ENCODE data around the gene ODF2L. TPM values are rescaled to one million over a fixed set of nuclear protein-coding genes. Genes with fewer than 3 reads are reported as not detected.

The ODF2L gene, protein sequence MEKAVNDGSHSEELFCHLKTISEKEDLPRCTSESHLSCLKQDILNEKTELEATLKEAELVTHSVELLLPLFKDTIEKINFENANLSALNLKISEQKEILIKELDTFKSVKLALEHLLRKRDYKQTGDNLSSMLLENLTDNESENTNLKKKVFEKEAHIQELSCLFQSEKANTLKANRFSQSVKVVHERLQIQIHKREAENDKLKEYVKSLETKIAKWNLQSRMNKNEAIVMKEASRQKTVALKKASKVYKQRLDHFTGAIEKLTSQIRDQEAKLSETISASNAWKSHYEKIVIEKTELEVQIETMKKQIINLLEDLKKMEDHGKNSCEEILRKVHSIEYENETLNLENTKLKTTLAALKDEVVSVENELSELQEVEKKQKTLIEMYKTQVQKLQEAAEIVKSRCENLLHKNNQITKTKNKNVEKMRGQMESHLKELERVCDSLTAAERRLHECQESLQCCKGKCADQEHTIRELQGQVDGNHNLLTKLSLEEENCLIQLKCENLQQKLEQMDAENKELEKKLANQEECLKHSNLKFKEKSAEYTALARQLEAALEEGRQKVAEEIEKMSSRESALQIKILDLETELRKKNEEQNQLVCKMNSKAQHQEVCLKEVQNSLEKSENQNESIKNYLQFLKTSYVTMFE
- 45.9 TPM for polyA plus RNA-seq (2013, experiment 1 of 2)
- polyA plus RNA-seq (2013, experiment 2 of 2), result 50.5 TPM

DNA sequence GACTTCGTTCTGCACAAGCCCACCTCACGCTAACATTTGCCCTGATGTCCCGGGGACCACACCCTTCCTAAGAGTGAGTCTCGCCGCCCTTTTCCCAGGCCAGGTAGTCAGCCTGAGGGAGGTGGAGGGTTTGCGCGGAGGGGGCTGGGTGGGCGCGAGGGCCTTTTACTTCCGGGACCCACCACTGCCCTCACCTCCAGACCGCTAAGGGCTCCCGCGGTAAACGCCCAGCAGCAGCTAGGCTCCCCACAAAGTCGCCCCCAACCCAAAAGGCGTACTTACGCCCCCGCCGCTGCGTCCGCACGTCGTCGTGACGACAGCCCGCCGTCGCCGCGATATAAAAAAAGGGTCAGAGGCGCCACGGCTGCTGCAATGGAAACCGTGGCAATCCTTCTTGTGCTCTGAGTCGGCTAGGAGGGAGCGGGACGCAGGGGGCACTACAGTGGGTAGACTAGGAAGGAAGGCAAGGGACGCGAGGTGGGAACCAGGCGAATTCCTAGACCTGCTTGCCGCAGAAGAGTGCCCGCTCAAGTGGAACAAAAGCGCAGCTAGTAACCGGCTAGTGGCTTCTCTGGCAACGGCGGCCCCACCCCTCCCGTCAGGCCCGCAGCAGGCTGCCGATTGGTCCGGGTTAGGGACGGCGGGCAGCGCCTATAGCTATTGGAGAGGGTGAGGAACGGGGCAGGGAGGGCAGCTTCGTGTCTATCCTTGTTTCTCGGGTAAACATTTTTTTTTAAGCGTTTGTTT lies at the start of gene ODF2L:
Gene ODF2L, minus strand, starts transcription at position 573 of the 747 bp plus-strand sequence. CDS start 9,296 bp downstream, outside the sequence.
- Histone ChIP-seq H2BK120ac (ENCODE audit: low read depth, low read length) (peak within 1 kb of the TSS; percentile 27), H3K9ac (ENCODE audit: low read length) (peak within 1 kb of the TSS; percentile 96), H3K4ac (ENCODE audit: low read depth in 1 of 2, low read length in 2 of 2) (peak within 1 kb of the TSS; percentile 57 to 71), H4K91ac (ENCODE audit: low read length) (peak within 1 kb of the TSS; percentile 84), H3K36me3 (ENCODE audit: control insufficient read depth in 1 of 2, insufficient read depth in 2 of 2, low read depth in 1 of 2, low read length in 2 of 2) (no peaks in the 10 kb centered on the region), H2AK5ac (ENCODE audit: low read length, severe bottlenecking) (no peak within 1 kb of the TSS), H3K18ac (ENCODE audit: low read depth in 1 of 2, low read length in 2 of 2) (peak within 1 kb of the TSS; percentile 79 to 92), H3K4me2 (ENCODE audit: low read length, poor library complexity, severe bottlenecking) (peak within 1 kb of the TSS; percentile 82), H3K4me3 (ENCODE audit: insufficient read depth in 1 of 2, low read depth in 1 of 2, low read length in 2 of 2) (peak within 1 kb of the TSS; percentile 82 to 91), H3K79me1 (replicated peaks; ENCODE audit: low read length, poor library complexity, severe bottlenecking) (peaks cover 3% of the 10 kb centered on the region), H3K9me3 (ENCODE audit: control insufficient read depth, low read length) (no peaks in the 10 kb centered on the region), H2AFZ (ENCODE audit: low read depth, low read length) (peak within 1 kb of the TSS; percentile 74), H2BK12ac (ENCODE audit: low read length in 2 of 2) (peak within 1 kb of the TSS in 1 of 2 experiments; percentile 1), H3K27ac (ENCODE audit: low read length, poor library complexity, severe bottlenecking) (peak within 1 kb of the TSS; percentile 48), H4K8ac (ENCODE audit: low read length) (peak within 1 kb of the TSS; percentile 89), H2BK5ac (ENCODE audit: low read depth, low read length, poor library complexity, severe bottlenecking) (peak within 1 kb of the TSS; percentile 32), H3K14ac (ENCODE audit: low read length in 2 of 2) (peak within 1 kb of the TSS in 1 of 2 experiments; percentile 14), H2BK15ac (ENCODE audit: low read depth, poor library complexity, severe bottlenecking) (peak within 1 kb of the TSS; percentile 60), H3K27me3 (ENCODE audit: control insufficient read depth in 1 of 2, insufficient read depth in 1 of 2, low read length in 2 of 2) (peaks cover 0 to 3% of the 10 kb centered on the region in 2 experiments), H3K23ac (ENCODE audit: low read length in 2 of 2) (no peak within 1 kb of the TSS), H3K4me1 (ENCODE audit: control insufficient read depth, insufficient read depth, low read depth, low read length) (no peaks in the 10 kb centered on the region)
- DNase-seq, result peak; percentile 94
- under 1% methylated on average over 48 of the region's 56 CpGs for WGBS

DNA sequence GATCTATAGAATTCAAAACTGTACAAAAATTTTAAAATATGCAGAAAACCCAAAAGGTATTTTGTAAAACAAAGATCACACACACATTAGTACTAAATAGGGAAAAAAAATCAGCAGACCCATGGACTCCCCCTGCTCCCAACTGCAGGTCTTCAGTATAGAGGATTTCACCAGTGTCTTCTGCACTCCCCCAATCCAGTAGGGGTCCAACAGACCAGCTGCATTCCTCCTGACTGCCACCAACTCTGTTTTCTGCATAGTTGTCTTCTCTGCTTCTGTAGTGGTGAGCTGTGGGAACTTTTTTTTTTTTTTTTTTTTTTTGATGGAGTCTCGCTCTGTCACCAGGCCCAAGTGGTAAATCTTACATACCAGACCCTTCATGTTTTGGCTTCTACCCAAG lies 49.8 kb upstream of the ODF2L start:
- no peak for DNase-seq
- no peak overlapping the region for H4K8ac ChIP-seq (ENCODE audit: low read length)
- no peak overlapping the region for H2BK5ac ChIP-seq (ENCODE audit: low read depth, low read length, poor library complexity, severe bottlenecking)
- H3K4me2 ChIP-seq (ENCODE audit: low read length, poor library complexity, severe bottlenecking), result no peak overlapping the region
- H3K36me3 ChIP-seq (ENCODE audit: control insufficient read depth in 1 of 2, insufficient read depth in 2 of 2, low read depth in 1 of 2, low read length in 2 of 2), result peaks cover 0 to 19% of the 10 kb centered on the region in 2 experiments
- H2AK5ac ChIP-seq (ENCODE audit: low read length, severe bottlenecking), result no peak overlapping the region
- no peak overlapping the region for H3K27ac ChIP-seq (ENCODE audit: low read length, poor library complexity, severe bottlenecking)
- WGBS, result 70% methylated on average over 1 of the region's 1 CpG
- no peaks in the 10 kb centered on the region for H3K27me3 ChIP-seq (ENCODE audit: control insufficient read depth in 1 of 2, insufficient read depth in 1 of 2, low read length in 2 of 2)
- H4K91ac ChIP-seq (ENCODE audit: low read length), result no peak overlapping the region
- H3K14ac ChIP-seq (ENCODE audit: low read length in 2 of 2), result no peak overlapping the region
- no peak overlapping the region for H3K23ac ChIP-seq (ENCODE audit: low read length in 2 of 2)
- no peaks in the 10 kb centered on the region for H3K4me1 ChIP-seq (ENCODE audit: control insufficient read depth, insufficient read depth, low read depth, low read length)
- no peak overlapping the region for H3K4me3 ChIP-seq (ENCODE audit: insufficient read depth in 1 of 2, low read depth in 1 of 2, low read length in 2 of 2)
- H3K9ac ChIP-seq (ENCODE audit: low read length), result no peak overlapping the region
- no peak overlapping the region for H3K18ac ChIP-seq (ENCODE audit: low read depth in 1 of 2, low read length in 2 of 2)
- H3K79me1 ChIP-seq (replicated peaks; ENCODE audit: low read length, poor library complexity, severe bottlenecking), result no peaks in the 10 kb centered on the region
- H2BK15ac ChIP-seq (ENCODE audit: low read depth, poor library complexity, severe bottlenecking), result no peak overlapping the region
- no peak overlapping the region for H2BK12ac ChIP-seq (ENCODE audit: low read length in 2 of 2)
- no peak overlapping the region for H3K4ac ChIP-seq (ENCODE audit: low read depth in 1 of 2, low read length in 2 of 2)
- H3K9me3 ChIP-seq (ENCODE audit: control insufficient read depth, low read length), result no peaks in the 10 kb centered on the region
- no peak overlapping the region for H2BK120ac ChIP-seq (ENCODE audit: low read depth, low read length)
- no peak overlapping the region for H2AFZ ChIP-seq (ENCODE audit: low read depth, low read length)

DNA sequence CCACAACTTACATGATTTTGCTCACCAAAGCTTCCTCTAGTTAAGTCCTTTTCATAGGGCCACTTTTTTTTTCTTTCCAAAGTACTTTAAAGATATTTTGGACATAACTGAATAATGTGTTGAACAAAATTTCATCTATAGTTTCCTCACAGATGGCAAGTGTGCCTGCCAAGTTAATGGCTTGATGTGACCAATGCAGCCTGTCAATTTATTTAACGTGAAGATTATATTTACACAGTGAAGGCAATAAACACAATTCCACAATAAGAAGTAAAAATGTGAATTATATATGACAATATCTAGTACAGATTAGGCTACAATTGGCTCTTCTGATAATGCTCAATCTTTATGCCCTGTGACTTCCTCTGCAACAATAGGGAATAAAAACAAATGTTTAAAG lies 45.9 kb upstream of the ODF2L start:
- no peaks in the 10 kb centered on the region for H3K9me3 ChIP-seq (ENCODE audit: control insufficient read depth, low read length)
- no peak overlapping the region for H4K91ac ChIP-seq (ENCODE audit: low read length)
- H3K4ac ChIP-seq (ENCODE audit: low read depth in 1 of 2, low read length in 2 of 2), result no peak overlapping the region
- no peak overlapping the region for H3K27ac ChIP-seq (ENCODE audit: low read length, poor library complexity, severe bottlenecking)
- H2BK5ac ChIP-seq (ENCODE audit: low read depth, low read length, poor library complexity, severe bottlenecking), result no peak overlapping the region
- H2BK12ac ChIP-seq (ENCODE audit: low read length in 2 of 2), result no peak overlapping the region
- H3K23ac ChIP-seq (ENCODE audit: low read length in 2 of 2), result no peak overlapping the region
- H4K8ac ChIP-seq (ENCODE audit: low read length), result no peak overlapping the region
- H3K9ac ChIP-seq (ENCODE audit: low read length), result no peak overlapping the region
- H2AFZ ChIP-seq (ENCODE audit: low read depth, low read length), result no peak overlapping the region
- no peak overlapping the region for H2AK5ac ChIP-seq (ENCODE audit: low read length, severe bottlenecking)
- no peaks in the 10 kb centered on the region for H3K4me1 ChIP-seq (ENCODE audit: control insufficient read depth, insufficient read depth, low read depth, low read length)
- no peaks in the 10 kb centered on the region for H3K79me1 ChIP-seq (replicated peaks; ENCODE audit: low read length, poor library complexity, severe bottlenecking)
- H3K27me3 ChIP-seq (ENCODE audit: control insufficient read depth in 1 of 2, insufficient read depth in 1 of 2, low read length in 2 of 2), result peaks cover 0 to 4% of the 10 kb centered on the region in 2 experiments
- H2BK15ac ChIP-seq (ENCODE audit: low read depth, poor library complexity, severe bottlenecking), result no peak overlapping the region
- no peak overlapping the region for H3K4me3 ChIP-seq (ENCODE audit: insufficient read depth in 1 of 2, low read depth in 1 of 2, low read length in 2 of 2)
- H3K4me2 ChIP-seq (ENCODE audit: low read length, poor library complexity, severe bottlenecking), result no peak overlapping the region
- peaks cover 0 to 32% of the 10 kb centered on the region in 2 experiments for H3K36me3 ChIP-seq (ENCODE audit: control insufficient read depth in 1 of 2, insufficient read depth in 2 of 2, low read depth in 1 of 2, low read length in 2 of 2)
- H3K18ac ChIP-seq (ENCODE audit: low read depth in 1 of 2, low read length in 2 of 2), result no peak overlapping the region
- no CpG with 5 or more reads among the region's 1 CpG for WGBS
- no peak for DNase-seq
- H2BK120ac ChIP-seq (ENCODE audit: low read depth, low read length), result no peak overlapping the region
- H3K14ac ChIP-seq (ENCODE audit: low read length in 2 of 2), result no peak overlapping the region

Measured in mesenchymal stem cell (in vitro differentiated cells and primary cell).